SKM-1 (cell line): ENCODE measurements around the gene MDH1.
"Not testable (repeated sequence)": the region's sequence is repeated elsewhere in the genome, so short reads cannot be mapped to it uniquely, and the experiment has no call there.

Experiments used
- DNase-seq: peaks from one replicate; lab custom pipeline; 2025; ENCODE audit not compliant: unreplicated experiment; lab: John Stamatoyannopoulos, UW

The MDH1 gene

GRCh38 chr2:63587814-63588384 is 864 bp upstream of the MDH1 start:
- DNase-seq = no peak

GRCh38 chr2:63589148-63589958 is 590 bp downstream of the MDH1 start:
- DNase-seq = no peak

- DNase-seq = peak; percentile 77
Measured at GRCh38 chr2:63590626-63591408, 2.1 kb downstream of the MDH1 start.

GRCh38 chr2:63591566-63592175 is 2.9 kb downstream of the MDH1 start:
- DNase-seq = no peak

GRCh38 chr2:63594660-63595059 is 5.9 kb downstream of the MDH1 start:
- no peak for DNase-seq

GRCh38 chr2:63596401-63596883 is 7.7 kb downstream of the MDH1 start:
- DNase-seq = no peak

GRCh38 chr2:63598981-63599380 is 10.2 kb downstream of the MDH1 start:
- no peak for DNase-seq

- no peak for DNase-seq
Measured at GRCh38 chr2:63600881-63601460, 12.2 kb downstream of the MDH1 start.

- no peak for DNase-seq
Measured at GRCh38 chr2:63604666-63605065, 15.9 kb downstream of the MDH1 start.

GRCh38 chr2:63608865-63609264 is 20.1 kb downstream of the MDH1 start:
- not testable (repeated sequence) for DNase-seq

- no peak for DNase-seq
Measured at GRCh38 chr2:63610525-63610924, 21.8 kb downstream of the MDH1 start.

GRCh38 chr2:63613391-63613901 is 24.7 kb downstream of the MDH1 start:
- no peak for DNase-seq

- no peak for DNase-seq
Measured at GRCh38 chr2:63614448-63614968, 25.7 kb downstream of the MDH1 start.

GRCh38 chr2:63614983-63615945 is 26.5 kb downstream of the MDH1 start:
- DNase-seq = no peak

GRCh38 chr2:63617366-63617765 is 28.6 kb downstream of the MDH1 start:
- no peak for DNase-seq

GRCh38 chr2:63619328-63619727 is 30.6 kb downstream of the MDH1 start:
- DNase-seq = no peak

- DNase-seq = no peak
Measured at GRCh38 chr2:63622751-63623150, 34.0 kb downstream of the MDH1 start.

- DNase-seq = not testable (repeated sequence)
Measured at GRCh38 chr2:63623763-63624162, 35.0 kb downstream of the MDH1 start.

- DNase-seq = no peak
Measured at GRCh38 chr2:63627866-63628265, 39.1 kb downstream of the MDH1 start.
